HepG2 (cell line): Measurements from ENCODE around the gene KRTAP9-9. TPM values are rescaled to one million over a fixed set of nuclear protein-coding genes. Genes with fewer than 3 reads are reported as not detected.

Experiments used
- ATAC-seq: fragments of 200-7000 bp; cut with Tn5 transposase; 3 replicates; pipeline ENCODE4 v1.9.1; 2020; ENCODE audit warnings: mild to moderate bottlenecking, moderate library complexity
- BruUV-seq: library from RNA; stranded (reverse); fragments of 400-500 nt; replicated peaks from 2 replicates; lab custom pipeline; 2021; lab: Mats Ljungman, UMichigan
- CTCF ChIA-PET: fragments of 300-600 bp; formaldehyde crosslinking; extraction: SDS; loops from one replicate; lab custom pipeline; 2021; ENCODE audit warnings: low total read pairs, inconsistent platforms, low intra/inter-chr PET ratio; lab: Yijun Ruan, JAX
- POLR2A ChIA-PET: fragments of 350-600 bp; sonication (Branson Sonifier 250); formaldehyde crosslinking; loops from one replicate; lab custom pipeline; 2020; ENCODE audit warnings: antibody characterized with exemption, inconsistent platforms; lab: Yijun Ruan, JAX
- DNase-seq: peaks from one replicate; pipeline ENCODE4 v3.0.0-alpha.2; 2015; ENCODE audit warnings: low spot score
- FAIRE-seq: peaks from 3 replicates; lab custom pipeline; 2011; peaks lifted over from hg19 to GRCh38; lab: Jason Lieb, UNC
- H2AFZ ChIP-seq: one replicate; pipeline ENCODE4 v1.6.1; 2011; ENCODE audit warnings: low read length, inconsistent platforms
- H3K27ac ChIP-seq: fragments of 300-600 bp; 3 replicates; pipeline ENCODE4 v1.8.0; 2011; ENCODE audit warnings: mixed run types, mild to moderate bottlenecking, mixed read lengths, low read length, inconsistent platforms; ENCODE audit not compliant: insufficient read depth; ENCODE audit errors: extremely low read length
- H3K27me3 ChIP-seq, 2 experiments: fragments of 200-600 bp in 1 of 2; 2 replicates in 1 of 2; 3 replicates in 1 of 2; pipeline versions ENCODE4 v1.6.0 to v1.8.0; 2011; ENCODE audit warnings: low read length in 2 of 2, mild to moderate bottlenecking in 2 of 2, moderate library complexity in 2 of 2, inconsistent platforms in 1 of 2; ENCODE audit not compliant: insufficient read depth in 2 of 2, control insufficient read depth in 1 of 2
- H3K36me3 ChIP-seq, 2 experiments: fragments of 200-600 bp in 1 of 2; replicated peaks in 1 of 2; 2 replicates in 1 of 2; 3 replicates in 1 of 2; pipeline versions ENCODE4 v1.5.1 to v1.8.0; 2011; ENCODE audit warnings: low read length in 2 of 2, inconsistent platforms in 1 of 2; ENCODE audit not compliant: insufficient read depth in 2 of 2, control insufficient read depth in 1 of 2
- H3K4me1 ChIP-seq: 2 replicates; pipeline ENCODE4 v1.5.1; 2012; ENCODE audit warnings: low read length, inconsistent platforms; ENCODE audit not compliant: insufficient read depth
- H3K4me2 ChIP-seq: 2 replicates; pipeline ENCODE4 v1.6.0; 2011; ENCODE audit warnings: low read depth, low read length, inconsistent platforms
- H3K4me3 ChIP-seq, 3 experiments: fragments of 200-600 bp in 1 of 3; sonication (generic), shearing (Covaris generic) in 1 of 3; replicated peaks in 1 of 3; 2 replicates each; pipeline ENCODE4 v1.5.1; 2011 to 2016; ENCODE audit warnings: low read length in 3 of 3, inconsistent platforms in 2 of 3, low read depth in 2 of 3, mild to moderate bottlenecking in 2 of 3, control low read depth in 1 of 3, mixed read lengths in 1 of 3; ENCODE audit not compliant: insufficient read depth in 1 of 3
- H3K79me2 ChIP-seq: one replicate; pipeline ENCODE4 v1.6.1; 2011; ENCODE audit warnings: low read length, inconsistent platforms; ENCODE audit not compliant: insufficient read depth
- H3K9ac ChIP-seq: 2 replicates; pipeline ENCODE4 v1.6.0; 2011; ENCODE audit warnings: mild to moderate bottlenecking, low read depth, low read length, inconsistent platforms; ENCODE audit not compliant: insufficient read depth
- H3K9me3 ChIP-seq: 2 replicates; pipeline ENCODE4 v1.5.1; 2012; ENCODE audit warnings: mild to moderate bottlenecking, low read length
- H4K20me1 ChIP-seq: 2 replicates; pipeline ENCODE4 v1.6.0; 2011; ENCODE audit warnings: inconsistent platforms, mild to moderate bottlenecking, low read length, moderate library complexity; ENCODE audit not compliant: insufficient read depth
- NFRKB ChIP-seq: fragments of 450-650 bp; IDR thresholded peaks from 2 replicates; pipeline ENCODE4 v1.6.1; 2017
- TARDBP ChIP-seq: sonication (generic); formaldehyde crosslinking; IDR thresholded peaks from 2 replicates; pipeline ENCODE4 v1.8.0; 2022; ENCODE audit warnings: mild to moderate bottlenecking, missing genetic modification reagents
- ZBTB43 ChIP-seq: sonication (generic); formaldehyde crosslinking; conservative IDR thresholded peaks from 2 replicates; pipeline ENCODE4 v1.4.0; 2020; ENCODE audit warnings: missing genetic modification reagents
- ZFP36L1 ChIP-seq: sonication (generic); formaldehyde crosslinking; IDR thresholded peaks from 2 replicates; pipeline ENCODE4 v1.8.0; 2022; ENCODE audit warnings: mild to moderate bottlenecking, missing genetic modification reagents, moderate library complexity
- ZNF646 ChIP-seq: sonication (generic); formaldehyde crosslinking; IDR thresholded peaks from 2 replicates; pipeline ENCODE4 v1.9.0; 2021; ENCODE audit warnings: mild to moderate bottlenecking, missing genetic modification reagents
- WGBS: methylation state at CpG from one replicate; pipeline ENCODE4 v1.1.6; 2017; ENCODE audit warnings: low lambda C conversion rate; 5-methylcytosine and 5-hydroxymethylcytosine counted together
- in situ Hi-C: cut with HindIII; loops from 2 replicates; pipeline ENCODE4 v1.10.0; 2017; ENCODE audit warnings: low pct_unique_long_range_greater_than_20kb; ENCODE audit not compliant: extremely low pct_ligation_motif_present
- intact Hi-C: fragments of 100-400 bp; cut with micrococcal nuclease; formaldehyde crosslinking; loops from one replicate; pipeline ENCODE4 v1.10.0; 2022; ENCODE audit not compliant: unreplicated experiment
- polyA plus RNA-seq, 8 experiments: library from polyadenylated mRNA; depleted of rRNA in 3 of 8; stranded (reverse) in 7 of 8; unstranded in 1 of 8; fragments of >200 nt; fragmentation: Illumina TruSeq in 4 of 8; extraction: Trizol in 4 of 8; gene quantifications; 2 replicates each; pipeline versions ENCODE4 v1.2.1 to v1.2.3, GENCODE V29; 2011 to 2016; ENCODE audit warnings: low read depth in 4 of 8, missing spikeins in 1 of 8, mixed read lengths in 1 of 8; ENCODE audit not compliant: insufficient read depth in 1 of 8
- total RNA-seq, 5 experiments: library from RNA; depleted of rRNA; stranded (reverse); fragments of >200 nt; fragmentation: Illumina TruSeq; extraction: Trizol; gene quantifications; 2 replicates each; pipeline ENCODE4 v1.2.3, GENCODE V29; 2016; ENCODE audit warnings: low read depth in 1 of 5

The KRTAP9-9 gene
- total and polyA plus RNA-seq, 2 of the 13 experiments (the other 11 are each of a cell fraction or from before 2014, with no cell fraction given), result not detected

- H3K9ac ChIP-seq, result no peak overlapping the region
- in situ Hi-C loops, result no loop called here
- no peaks in the 10 kb centered on the region for H4K20me1 ChIP-seq
- WGBS, result 0% methylated on average over 1 of the region's 1 CpG
- intact Hi-C loops, result no loop called here
- DNase-seq (no peak), ATAC-seq (no peak), FAIRE-seq (no peak)
- H3K9me3 ChIP-seq, result no peaks in the 10 kb centered on the region
- H3K27ac ChIP-seq, result no peak overlapping the region
- H3K4me2 ChIP-seq, result no peak overlapping the region
- H3K4me3 ChIP-seq, result no peak overlapping the region
- no TSS peak for BruUV-seq
- ChIA-PET CTCF (no interaction called here), POLR2A (no interaction called here)
- TF ChIP-seq TARDBP (CRISPR knock-in tag) (no peak), ZNF646 (CRISPR knock-in tag) (no peak), NFRKB (no peak), ZBTB43 (CRISPR knock-in tag) (no peak), ZFP36L1 (no peak)
- no peaks in the 10 kb centered on the region for H3K36me3 ChIP-seq
- no peak overlapping the region for H2AFZ ChIP-seq
- no peaks in the 10 kb centered on the region for H3K4me1 ChIP-seq
- peaks cover 0 to 8% of the 10 kb centered on the region in 2 experiments; a peak in 2 of 5 replicates for H3K27me3 ChIP-seq
- H3K79me2 ChIP-seq, result no peaks in the 10 kb centered on the region
These were observed 323 bp upstream of the KRTAP9-9 start for GRCh38 chr17:41254861-41255260.
